K562 (cell line): ENCODE results near the gene VDAC1. TPM values are rescaled to one million over a fixed set of nuclear protein-coding genes. Genes with fewer than 3 reads are reported as not detected.
A peak's percentile ranks its signal among the peaks of the same experiment; 100 is the strongest.

Source experiments
- ATAC-seq: fragments of 200-7000 bp; cut with Tn5 transposase; 3 replicates; pipeline ENCODE4 v1.9.1; 2020; ENCODE audit warnings: moderate library complexity
- BruUV-seq: library from RNA; stranded (reverse); fragments of 400-500 nt; replicated peaks from 2 replicates; lab custom pipeline; 2021; lab: Mats Ljungman, UMichigan
- CTCF ChIA-PET: fragments of 300-600 bp; formaldehyde crosslinking; extraction: SDS; loops from one replicate; lab custom pipeline; 2021; ENCODE audit warnings: low intra/inter-chr PET ratio; lab: Yijun Ruan, JAX
- POLR2A ChIA-PET: fragments of 300-600, 350-650 bp; sonication (Branson Sonifier 250); formaldehyde crosslinking; extraction: SDS; loops from one replicate; lab custom pipeline; 2021; ENCODE audit warnings: antibody characterized with exemption, inconsistent platforms; lab: Yijun Ruan, JAX
- DNase-seq, 4 experiments: peaks; one replicate each; pipeline versions ENCODE4 v3.0.0 to v3.0.0-alpha.2; 2011 to 2018; ENCODE audit warnings: low spot score in 3 of 4, mixed read lengths in 3 of 4; ENCODE audit errors: extremely low read depth in 1 of 4
- FAIRE-seq: peaks from 2 replicates; lab custom pipeline; 2011; peaks lifted over from hg19 to GRCh38; lab: Jason Lieb, UNC
- H2AFZ ChIP-seq: 2 replicates; pipeline ENCODE4 v1.6.0; 2011; ENCODE audit warnings: low read depth, low read length, control low read depth, inconsistent platforms
- H3K27ac ChIP-seq: fragments of 200-600 bp; 3 replicates; pipeline ENCODE4 v1.8.0; 2011; ENCODE audit warnings: low read depth, mild to moderate bottlenecking, control low read depth, inconsistent platforms, low read length, moderate library complexity, mixed read lengths; ENCODE audit errors: extremely low read depth
- H3K27me3 ChIP-seq, 2 experiments: fragments of 300-600 bp in 1 of 2; 2 replicates in 1 of 2; 3 replicates in 1 of 2; pipeline versions ENCODE4 v1.6.0 to v1.8.0; 2011; ENCODE audit warnings: inconsistent platforms in 2 of 2, low read length in 2 of 2, mild to moderate bottlenecking in 1 of 2, mixed read lengths in 1 of 2, moderate library complexity in 1 of 2; ENCODE audit not compliant: control insufficient read depth in 2 of 2, insufficient read depth in 2 of 2
- H3K36me3 ChIP-seq: fragments of 300-600 bp; 3 replicates; pipeline ENCODE4 v1.8.0; 2011; ENCODE audit warnings: mild to moderate bottlenecking, low read length, inconsistent platforms; ENCODE audit not compliant: control insufficient read depth, insufficient read depth
- H3K4me1 ChIP-seq, 2 experiments: fragments of 200-600 bp in 1 of 2; replicated peaks in 1 of 2; 2 replicates in 1 of 2; 3 replicates in 1 of 2; pipeline versions ENCODE4 v1.5.1 to v1.8.0; 2011; ENCODE audit warnings: inconsistent platforms in 2 of 2, low read length in 2 of 2, mild to moderate bottlenecking in 1 of 2, mixed read lengths in 1 of 2, moderate library complexity in 1 of 2; ENCODE audit not compliant: control insufficient read depth in 2 of 2, insufficient read depth in 2 of 2
- H3K4me2 ChIP-seq: 2 replicates; pipeline ENCODE4 v1.6.1; 2011; ENCODE audit warnings: low read length, control low read depth, inconsistent platforms, mixed read lengths; ENCODE audit not compliant: insufficient read depth
- H3K4me3 ChIP-seq: fragments of 200-600 bp; sonication (generic), shearing (Covaris generic); 2 replicates; pipeline ENCODE4 v1.5.1; 2016; ENCODE audit warnings: control low read depth, inconsistent platforms
- H3K79me2 ChIP-seq: fragments of 200-600 bp; 3 replicates; pipeline ENCODE4 v1.8.0; 2011; ENCODE audit warnings: low read length, inconsistent platforms; ENCODE audit not compliant: control insufficient read depth, insufficient read depth
- H3K9ac ChIP-seq, 2 experiments: 2 replicates each; pipeline versions ENCODE4 v1.6.0 to v1.6.1; 2011; ENCODE audit warnings: low read depth in 2 of 2, low read length in 2 of 2, control low read depth in 1 of 2, inconsistent platforms in 1 of 2, mild to moderate bottlenecking in 1 of 2, mixed read lengths in 1 of 2; ENCODE audit not compliant: insufficient read depth in 1 of 2
- H3K9me1 ChIP-seq: one replicate; pipeline ENCODE4 v1.6.0; 2011; ENCODE audit warnings: inconsistent platforms, mild to moderate bottlenecking, low read length, moderate library complexity; ENCODE audit not compliant: control insufficient read depth, insufficient read depth
- H3K9me3 ChIP-seq: replicated peaks from 2 replicates; pipeline ENCODE4 v1.5.1; 2011; ENCODE audit warnings: low read depth, low read length, inconsistent platforms; ENCODE audit not compliant: control insufficient read depth, insufficient read depth
- H4K20me1 ChIP-seq: replicated peaks from 2 replicates; pipeline ENCODE4 v1.6.1; 2011; ENCODE audit warnings: low read length, inconsistent platforms, mixed read lengths; ENCODE audit not compliant: control insufficient read depth, insufficient read depth
- CREB5 ChIP-seq: fragments of 250-450 bp; sonication (Bioruptor Pico); IDR thresholded peaks from 2 replicates; pipeline ENCODE4 v1.5.0; 2020; ENCODE audit warnings: mild to moderate bottlenecking
- ETV5 ChIP-seq: sonication (generic); formaldehyde crosslinking; IDR thresholded peaks from 2 replicates; pipeline ENCODE4 v1.4.0; 2020; ENCODE audit warnings: low read depth, mild to moderate bottlenecking, missing genetic modification reagents
- FOXM1 ChIP-seq, 2 experiments: fragments of 450-650 bp in 1 of 2; sonication (generic) in 1 of 2; formaldehyde crosslinking in 1 of 2; IDR thresholded peaks; 2 replicates each; pipeline versions ENCODE4 v1.6.1 to v1.9.0; 2017 to 2022; ENCODE audit warnings: low read depth in 2 of 2, mild to moderate bottlenecking in 2 of 2, missing genetic modification reagents in 1 of 2, moderate library complexity in 1 of 2
- MYBL2 ChIP-seq, 2 experiments: fragments of 450-650 bp in 1 of 2; sonication (generic) in 1 of 2; formaldehyde crosslinking in 1 of 2; IDR thresholded peaks; 2 replicates each; pipeline versions ENCODE4 v1.6.1 to v1.8.1; 2017 to 2022; ENCODE audit warnings: borderline replicate concordance in 1 of 2, inconsistent platforms in 1 of 2, low read depth in 1 of 2, mild to moderate bottlenecking in 1 of 2, missing genetic modification reagents in 1 of 2, moderate library complexity in 1 of 2
- PCBP1 ChIP-seq: fragments of 200-400 bp; formaldehyde crosslinking; IDR thresholded peaks from 2 replicates; pipeline ENCODE4 v1.6.1; 2018; ENCODE audit warnings: mild to moderate bottlenecking, low read depth, low read length; ENCODE audit not compliant: poor library complexity, severe bottlenecking
- PHB ChIP-seq: fragments of 250-450 bp; sonication (Bioruptor Pico); IDR thresholded peaks from 2 replicates; pipeline ENCODE4 v1.5.0; 2021
- RUNX1 ChIP-seq: sonication (generic); IDR thresholded peaks from 2 replicates; pipeline ENCODE4 v1.6.1; 2016; ENCODE audit warnings: antibody characterized with exemption, low read depth
- SREBF1 ChIP-seq: fragments of 150-350 bp; IDR thresholded peaks from 2 replicates; pipeline ENCODE4 v1.6.1; 2014; ENCODE audit warnings: antibody characterized with exemption, low read depth, low read length, borderline replicate concordance
- TCF3 ChIP-seq: sonication (generic); formaldehyde crosslinking; IDR thresholded peaks from 2 replicates; pipeline ENCODE4 v1.4.0; 2020; ENCODE audit warnings: mild to moderate bottlenecking, missing genetic modification reagents
- TCF7 ChIP-seq: sonication (generic); IDR thresholded peaks from 2 replicates; pipeline ENCODE4 v1.6.1; 2016; ENCODE audit warnings: antibody characterized with exemption, borderline replicate concordance
- XRCC5 ChIP-seq: fragments of 200-400 bp; formaldehyde crosslinking; IDR thresholded peaks from 2 replicates; pipeline ENCODE4 v1.6.1; 2017; ENCODE audit warnings: low read depth, mild to moderate bottlenecking, low read length
- ZFP30 ChIP-seq: fragments of 250-450 bp; sonication (Bioruptor Pico); IDR thresholded peaks from 2 replicates; pipeline ENCODE4 v1.8.0; 2022; ENCODE audit warnings: moderate library complexity, mild to moderate bottlenecking, inconsistent platforms, borderline replicate concordance
- ZNF3 ChIP-seq: fragments of 250-450 bp; sonication (Bioruptor Pico); IDR thresholded peaks from 2 replicates; pipeline ENCODE4 v1.5.0; 2021; ENCODE audit warnings: mild to moderate bottlenecking, moderate library complexity
- ZNF436 ChIP-seq: fragments of 250-450, 450-650 bp; sonication (Bioruptor Pico); formaldehyde crosslinking; IDR thresholded peaks from 2 replicates; pipeline ENCODE4 v1.7.0; 2020; ENCODE audit warnings: mild to moderate bottlenecking
- ZNF764 ChIP-seq: fragments of 250-450 bp; sonication (Bioruptor Pico); IDR thresholded peaks from 2 replicates; pipeline ENCODE4 v1.4.0; 2020; ENCODE audit warnings: low read depth, mild to moderate bottlenecking, moderate library complexity
- WGBS: fragments of 100-300 bp; shearing (Covaris generic); methylation state at CpG from one replicate; pipeline ENCODE4 v1.1.6; 2016; ENCODE audit warnings: low coverage, mixed read lengths; ENCODE audit not compliant: insufficient coverage; ENCODE audit errors: missing lambda C conversion rate; 5-methylcytosine and 5-hydroxymethylcytosine counted together
- in situ Hi-C: fragments of 300-500 bp; cut with MboI; formaldehyde crosslinking; loops from 4 replicates; pipeline ENCODE4 v1.15.0; 2018; ENCODE audit warnings: inconsistent platforms, mixed read lengths
- intact Hi-C: fragments of 100-400 bp; cut with micrococcal nuclease; formaldehyde crosslinking; loops from 2 replicates; pipeline ENCODE4 v1.14.2; 2022
- polyA plus RNA-seq, 8 experiments: library from polyadenylated mRNA; depleted of rRNA in 4 of 8; stranded (reverse) in 5 of 8; unstranded in 3 of 8; fragments of >200 nt; fragmentation: Nextera tagmentation in 2 of 8; fragmentation: Illumina TruSeq in 1 of 8; extraction: Ambion mirVana in 2 of 8; extraction: Trizol in 1 of 8; gene quantifications; 2 replicates each; pipeline versions ENCODE4 v1.2.1 to v1.2.3, GENCODE V29; 2011 to 2014; ENCODE audit warnings: inconsistent platforms in 1 of 8, missing spikeins in 1 of 8
- total RNA-seq, 7 experiments: library from RNA; depleted of rRNA in 6 of 7; stranded (reverse); fragments of >200 nt in 6 of 7; fragmentation: Illumina TruSeq in 2 of 7; extraction: Trizol in 2 of 7; gene quantifications; 2 replicates each; pipeline versions ENCODE4 v1.2.1 to v1.2.3, GENCODE V29; 2011 to 2021; ENCODE audit warnings: low replicate concordance in 1 of 7

Gene VDAC1
- total and polyA plus RNA-seq, 9 of the 15 experiments (the other 6 are each of a cell fraction or from before 2014, with no cell fraction given), result 168 to 366 (median 293) TPM

DNA sequence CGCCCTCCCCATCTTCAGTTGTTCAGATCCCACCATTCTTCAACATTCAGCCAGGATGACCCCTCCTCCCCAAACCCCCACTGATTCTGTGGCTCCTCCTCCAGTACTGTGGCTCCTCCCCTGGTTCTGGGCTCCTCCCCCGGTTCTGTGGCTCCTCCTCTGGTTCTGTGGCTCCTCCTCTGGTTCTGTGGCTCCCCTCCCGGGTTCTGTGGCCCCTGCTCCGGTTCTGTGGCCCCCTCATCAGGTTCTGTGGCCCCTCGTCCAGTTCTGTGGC is 69.2 kb downstream of the VDAC1 start:
- TF ChIP-seq ZNF764 (CRISPR knock-in tag) (no peak), FOXM1 (IDR thresholded peaks at IDR 0.05; ENCODE audit: low read depth) (no peak), FOXM1 (CRISPR knock-in tag; IDR thresholded peaks at IDR 0.05; ENCODE audit: low read depth) (no peak), ZNF3 (CRISPR knock-in tag) (no peak), XRCC5 (no peak), TCF7 (no peak), TCF3 (no peak), PCBP1 (no peak), MYBL2 (IDR thresholded peaks at IDR 0.05; ENCODE audit: low read depth) (no peak), MYBL2 (CRISPR knock-in tag; IDR thresholded peaks at IDR 0.05; ENCODE audit: borderline replicate concordance) (no peak), ETV5 (CRISPR knock-in tag) (no peak), ZNF436 (no peak), ZFP30 (CRISPR knock-in tag) (no peak), RUNX1 (no peak), PHB (CRISPR knock-in tag) (no peak), SREBF1 (no peak), CREB5 (CRISPR knock-in tag) (no peak)

More for the DNA sequence above, 69.2 kb downstream of the VDAC1 start:
- BruUV-seq, result no TSS peak
- FAIRE-seq (no peak), DNase-seq (no peak), ATAC-seq (no peak)
- H3K4me2 ChIP-seq, result no peak overlapping the region
- H4K20me1 ChIP-seq, result no peaks in the 10 kb centered on the region
- no peaks in the 10 kb centered on the region for H3K79me2 ChIP-seq
- no peak overlapping the region for H3K9ac ChIP-seq
- H3K4me1 ChIP-seq, result peaks cover 52 to 82% of the 10 kb centered on the region in 2 experiments
- H3K36me3 ChIP-seq, result no peaks in the 10 kb centered on the region
- CTCF ChIA-PET, result no interaction called here
- H3K27me3 ChIP-seq, result no peaks in the 10 kb centered on the region
- POLR2A ChIA-PET, result interaction anchor here (0.7 kb wide), 1 partner anchor 14 kb away, joined by 4 read pairs; no protein-coding TSS in a partner anchor
- peaks cover 6% of the 10 kb centered on the region for H3K9me1 ChIP-seq
- in situ Hi-C loops (no loop called here), intact Hi-C loops (no loop called here)
- no peak overlapping the region for H3K4me3 ChIP-seq
- 81% methylated on average over 5 of the region's 5 CpGs for WGBS
- no peaks in the 10 kb centered on the region; the same call in 1 of the 2 replicates for H3K9me3 ChIP-seq
- H2AFZ ChIP-seq, result no peak overlapping the region
- peak overlapping the region; percentile 68; the same call in 1 of the 3 replicates for H3K27ac ChIP-seq
